HG03457 (cell line): ENCODE data around the gene SLC39A3.
"Not testable (repeated sequence)": the region's sequence is repeated elsewhere in the genome, so short reads cannot be mapped to it uniquely, and the experiment has no call there.

Experiments
- ATAC-seq: cut with Tn5 transposase; IDR thresholded peaks from one replicate; pipeline ENCODE4 v1.9.1; 2021; ENCODE audit warnings: moderate number of reproducible peaks; ENCODE audit not compliant: unreplicated experiment

SLC39A3 gene

GRCh38 chr19:2723747-2724146, 16.1 kb downstream of the SLC39A3 start:
- ATAC-seq: no peak

GRCh38 chr19:2723345-2723715, 16.5 kb downstream of the SLC39A3 start:
- ATAC-seq: no peak

DNA sequence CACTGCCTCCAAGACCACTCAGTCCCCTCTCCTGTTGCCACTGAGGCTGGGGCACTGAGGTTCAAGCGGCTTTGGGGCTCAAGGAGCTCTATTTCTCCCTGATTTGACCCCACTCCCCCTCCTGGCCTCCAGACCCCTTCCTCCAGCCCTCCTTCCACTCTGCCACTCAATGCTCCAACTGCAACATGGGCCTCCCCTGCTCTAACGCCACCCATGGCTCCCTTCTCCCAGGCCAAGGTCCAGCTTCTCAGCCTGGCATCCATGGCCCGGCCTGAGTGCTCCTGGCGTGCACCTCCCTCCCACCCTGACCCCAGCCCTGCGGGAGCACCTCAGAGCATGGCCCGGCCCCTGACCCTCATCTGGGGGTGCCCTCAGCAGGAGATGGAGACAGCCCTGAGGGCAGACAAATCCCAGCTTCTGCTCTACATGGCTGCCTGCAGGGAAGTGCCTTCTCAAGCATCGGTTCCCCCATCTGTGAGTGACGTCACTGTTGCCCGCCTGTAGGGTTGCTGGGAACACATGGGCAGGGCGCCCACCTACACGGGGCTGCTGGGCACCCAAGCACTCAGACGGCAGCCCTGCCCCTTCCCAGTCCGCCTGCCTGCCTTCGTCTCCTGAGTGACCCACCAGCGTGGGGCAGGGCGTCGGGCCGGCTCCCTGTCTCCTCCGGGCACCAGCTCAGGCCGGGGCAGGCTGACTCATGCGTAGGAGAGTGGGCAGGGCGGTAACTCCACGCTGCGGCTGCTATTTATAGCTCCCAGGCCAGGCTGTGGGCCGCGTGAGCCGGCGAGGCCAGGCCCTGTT, 17.1 kb downstream of the SLC39A3 start:
- no peak for ATAC-seq

- no peak for ATAC-seq
Observed at GRCh38 chr19:2721570-2722540, 18.0 kb downstream of the SLC39A3 start.

- no peak for ATAC-seq
Observed at GRCh38 chr19:2720777-2721569, 18.8 kb downstream of the SLC39A3 start, which contains the start of gene DIRAS1. DIRAS1 (minus strand) TSS chr19:2721372; CDS start chr19:2717806, 3,566 bp downstream.

DNA sequence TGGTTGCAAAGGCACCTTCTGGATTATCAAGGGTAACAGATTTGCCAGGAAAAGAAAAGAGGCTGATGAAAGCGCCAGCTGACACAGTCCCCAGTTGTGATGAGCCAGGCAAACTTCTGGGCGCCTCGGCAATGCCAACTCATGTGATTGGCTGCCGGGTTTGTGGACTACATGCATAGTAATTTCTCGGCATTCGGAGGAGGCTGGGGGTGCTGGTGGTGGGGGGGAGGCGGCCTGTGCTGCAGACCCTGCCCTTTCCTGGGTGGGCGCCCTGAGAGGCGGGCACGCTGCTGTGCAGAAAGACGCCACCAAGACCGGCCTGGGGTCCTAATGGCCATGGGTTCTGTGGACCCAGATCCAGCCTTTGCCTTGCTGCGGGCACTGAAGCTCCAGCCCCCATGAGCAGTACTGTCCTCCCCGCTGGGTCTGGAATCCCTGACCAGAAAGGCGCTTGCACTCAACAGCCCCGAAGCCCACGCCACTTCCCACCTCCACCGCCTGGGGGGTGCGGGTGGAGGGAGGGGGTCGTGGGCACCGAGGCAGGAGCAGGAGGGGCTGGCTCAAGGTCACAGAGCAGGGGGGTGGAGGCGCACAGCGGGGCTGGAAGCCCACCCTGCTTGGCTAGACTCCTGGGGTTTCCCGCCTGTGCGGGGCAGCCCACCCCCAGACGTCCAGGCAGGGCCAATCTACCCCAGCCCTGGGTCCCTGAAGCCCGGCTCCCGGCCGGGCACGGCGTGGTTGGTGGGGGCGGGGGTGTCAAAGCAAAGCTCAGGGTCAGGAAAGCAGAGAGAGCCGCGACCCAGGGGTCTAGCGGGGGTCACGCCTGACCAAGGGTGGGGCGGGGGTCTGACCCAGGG, 19.7 kb downstream of the SLC39A3 start:
- no peak for ATAC-seq

DNA sequence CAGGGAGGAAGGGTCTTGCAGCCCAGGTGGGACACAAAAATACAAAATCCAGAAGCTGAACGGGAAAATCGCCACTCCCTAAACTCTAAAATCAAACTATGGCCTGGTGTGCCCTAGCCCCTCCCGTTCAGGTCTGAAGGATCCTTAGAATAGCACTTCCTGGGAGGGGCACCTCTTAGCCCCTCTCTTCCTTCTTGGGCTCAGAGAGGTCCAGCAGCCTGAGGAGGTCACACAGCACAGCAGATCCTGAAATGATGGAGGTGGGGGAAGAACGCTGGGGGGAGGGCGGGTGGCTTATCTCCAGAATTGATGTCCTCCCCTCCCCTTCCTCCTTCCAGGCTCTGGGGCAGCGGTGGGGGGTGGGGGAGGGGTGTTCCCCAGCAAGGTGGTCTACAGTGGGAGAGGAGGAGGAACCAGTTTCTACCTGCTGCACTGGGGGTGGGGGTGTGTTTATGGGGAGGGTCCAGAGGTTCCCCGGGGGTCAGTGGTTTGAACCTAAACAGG, 20.5 kb downstream of the SLC39A3 start:
- no peak for ATAC-seq

DNA sequence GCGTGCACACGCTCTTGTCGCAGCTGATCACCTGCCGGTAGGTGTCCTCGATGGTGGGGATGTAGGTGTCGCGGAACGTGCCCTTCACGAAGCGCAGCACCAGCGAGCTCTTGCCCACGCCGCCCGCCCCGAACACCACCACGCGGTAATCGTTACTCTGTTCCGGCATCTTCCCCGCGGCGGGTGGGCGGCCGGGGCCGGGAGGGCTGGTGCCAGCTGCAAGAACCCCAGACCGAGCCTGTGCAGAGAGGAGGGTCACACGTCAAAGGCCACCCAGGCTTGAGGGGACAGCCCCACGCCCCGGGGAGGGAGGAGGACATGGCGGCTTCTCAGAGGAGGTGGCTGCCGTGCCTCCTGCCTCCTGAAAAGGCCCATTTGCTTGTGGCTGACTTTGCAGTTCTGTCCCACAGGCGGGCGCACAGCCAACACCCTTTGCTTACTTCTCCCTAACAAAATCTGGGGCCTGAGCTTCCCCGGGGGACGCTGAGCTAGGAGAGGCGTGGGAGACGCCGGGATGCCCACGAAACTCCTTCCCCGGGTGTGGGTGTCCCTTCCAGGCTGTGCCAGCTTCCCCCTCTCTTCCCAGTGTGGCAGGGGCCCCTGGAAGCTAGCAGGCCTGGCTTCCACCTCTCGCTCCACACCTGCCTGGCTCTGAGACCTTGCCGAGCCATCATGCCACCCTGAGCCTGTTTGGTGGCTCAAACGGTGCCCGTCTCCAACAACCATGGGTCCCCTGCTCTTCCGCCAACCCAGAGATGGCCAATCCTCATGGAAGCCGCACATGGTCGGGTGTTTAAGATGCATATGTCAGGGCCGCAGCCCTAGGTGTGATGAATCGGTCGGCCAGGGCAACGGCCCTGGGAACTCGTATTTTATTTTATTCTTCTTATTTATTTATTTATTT, 21.9 kb downstream of the SLC39A3 start:
- ATAC-seq: no peak

- no peak for ATAC-seq
Observed at GRCh38 chr19:2716722-2717637, 22.8 kb downstream of the SLC39A3 start.

DNA sequence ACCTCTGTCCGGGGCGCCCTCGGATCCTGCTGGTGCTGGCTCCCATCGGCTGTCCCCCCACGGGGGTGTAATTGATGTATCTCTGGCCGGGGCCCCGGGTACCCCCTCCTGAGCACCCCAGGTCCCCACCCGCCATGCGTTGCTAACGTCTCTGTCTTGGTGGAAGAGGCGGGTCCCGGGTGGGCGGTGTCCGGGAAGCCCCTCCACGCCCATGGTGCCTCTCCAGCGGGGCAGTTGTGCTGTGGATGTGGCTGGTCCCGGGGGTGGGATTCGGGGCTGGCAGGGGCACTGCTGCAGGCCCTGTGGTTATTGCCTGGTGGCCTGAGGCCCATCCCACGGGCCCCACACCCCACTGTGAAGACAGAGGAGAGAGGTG, 23.6 kb downstream of the SLC39A3 start:
- no peak for ATAC-seq

DNA sequence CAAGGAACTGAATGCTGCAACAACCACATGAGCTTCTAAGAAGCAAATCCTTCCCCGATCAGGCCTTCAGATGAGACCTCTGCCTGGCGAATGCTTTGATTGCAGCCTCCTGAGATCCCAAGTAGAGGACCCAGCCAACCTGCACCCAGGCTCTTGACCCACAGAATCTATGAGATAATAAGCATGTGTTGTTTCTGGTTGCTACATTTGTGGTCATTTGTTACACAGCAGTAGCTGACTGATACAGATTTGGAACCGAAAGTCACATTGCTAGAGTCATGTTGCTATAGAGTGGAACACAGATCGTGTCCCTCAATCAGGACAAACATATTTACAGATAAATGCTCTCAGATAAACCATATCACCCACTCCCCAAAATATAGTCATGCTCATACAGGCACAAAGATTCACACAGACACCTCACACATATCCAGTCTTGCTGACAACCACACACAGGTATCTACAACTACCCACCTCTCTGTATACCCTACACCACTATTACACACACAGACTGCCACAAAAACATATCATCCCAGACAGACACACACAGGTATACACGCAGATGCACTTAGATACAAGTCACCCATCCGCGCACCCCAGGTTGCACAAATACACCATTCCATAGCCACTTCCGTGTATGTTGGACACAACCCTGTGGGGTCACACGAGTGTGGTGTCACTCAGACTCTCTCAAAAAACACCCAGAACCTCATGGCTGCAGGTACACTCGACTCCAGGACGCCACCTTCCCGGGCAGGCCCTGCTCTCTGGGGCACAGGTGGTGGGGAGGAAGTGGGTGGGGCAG, 24.1 kb downstream of the SLC39A3 start:
- ATAC-seq: no peak

DNA sequence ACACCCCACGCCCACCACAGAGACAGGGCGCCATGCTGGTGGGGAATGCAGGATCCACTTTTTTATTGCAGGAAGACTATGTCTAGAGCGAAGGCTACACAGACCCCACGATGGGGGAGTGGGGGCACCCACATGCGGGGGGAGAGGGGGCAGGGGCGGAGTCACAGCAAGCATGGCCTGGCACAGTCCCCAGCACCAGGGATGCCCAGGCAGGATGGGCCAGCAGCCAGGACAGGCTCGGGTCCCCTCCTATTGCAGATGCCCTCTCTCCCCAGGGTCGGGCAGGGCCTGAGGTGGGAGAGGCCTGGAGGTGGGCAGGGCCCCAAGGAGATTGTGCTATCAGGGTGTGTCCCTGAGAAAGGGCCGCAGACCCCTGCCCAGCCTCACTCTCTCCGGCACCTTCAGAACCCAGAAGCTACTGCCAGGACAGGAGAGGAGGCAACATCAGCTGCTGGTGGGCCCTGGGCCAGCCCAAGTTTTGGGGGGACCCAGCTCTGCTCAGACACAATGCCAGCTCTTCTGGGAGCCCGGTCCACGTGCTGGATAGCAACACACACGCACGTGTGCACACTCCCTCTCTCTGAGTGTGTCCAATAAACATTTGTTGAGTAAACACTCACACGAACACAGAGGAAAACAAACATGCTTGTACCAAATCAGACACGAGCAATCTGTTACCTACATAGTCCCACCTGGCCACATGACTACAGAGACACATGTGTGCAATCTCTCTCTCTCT, 25.1 kb downstream of the SLC39A3 start:
- no peak for ATAC-seq

DNA sequence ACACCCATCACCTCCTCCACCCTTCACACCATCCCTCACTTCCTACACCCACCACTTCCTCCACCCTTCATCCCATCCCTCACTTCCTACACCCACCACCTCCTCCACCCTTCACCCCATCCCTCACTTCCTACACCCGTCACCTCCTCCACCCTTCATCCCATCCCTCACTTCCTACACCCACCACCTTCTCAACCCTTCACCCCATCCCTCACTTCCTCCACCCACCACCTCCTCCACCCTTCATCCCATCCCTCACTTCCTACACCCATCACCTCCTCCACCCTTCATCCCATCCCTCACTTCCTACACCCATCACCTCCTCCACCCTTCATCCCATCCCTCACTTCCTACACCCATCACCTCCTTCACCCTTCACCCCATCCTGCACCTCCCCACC, 25.7 kb downstream of the SLC39A3 start:
- not testable (repeated sequence) for ATAC-seq

DNA sequence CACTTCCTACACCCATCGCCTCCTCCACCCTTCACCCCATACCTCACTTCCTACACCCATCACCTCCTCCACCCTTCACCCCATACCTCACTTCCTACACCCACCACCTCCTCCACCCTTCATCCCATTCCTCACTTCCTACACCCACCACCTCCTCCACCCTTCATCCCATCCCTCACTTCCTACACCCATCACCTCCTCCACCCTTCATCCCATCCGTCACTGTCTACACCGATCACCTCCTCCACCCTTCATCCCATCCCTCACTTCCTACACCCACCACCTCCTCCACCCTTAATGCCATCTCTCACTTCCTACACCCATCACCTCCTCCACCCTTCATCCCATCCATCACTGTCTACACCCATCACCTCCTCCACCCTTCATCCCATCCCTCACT, 26.6 kb downstream of the SLC39A3 start:
- not testable (repeated sequence) for ATAC-seq

- ATAC-seq: no peak
Observed at GRCh38 chr19:2711875-2712205, 28.0 kb downstream of the SLC39A3 start.

GRCh38 chr19:2711172-2711874, 28.5 kb downstream of the SLC39A3 start:
- ATAC-seq: no peak
